ENCODE data around the gene MGAT3.

MGAT3 gene

GRCh38 chr22:39530692-39531331 lies 74.0 kb downstream of the MGAT3 start:
- Histone ChIP-seq H3K9ac (ENCODE audit: low read depth, low read length) (peak overlapping the region; percentile 22), H3K4me3 (ENCODE audit: low read length) (peak overlapping the region; percentile 12), H3K9me3 (replicated peaks; ENCODE audit: low read length) (no peaks in the 10 kb centered on the region), H3K36me3 (ENCODE audit: insufficient read depth, low read length) (peaks cover 32% of the 10 kb centered on the region), H3K27me3 (ENCODE audit: control insufficient read depth, insufficient read depth, low read length) (peaks cover 3% of the 10 kb centered on the region), H3K4me2 (ENCODE audit: low read length) (peak overlapping the region; percentile 83), H3K4me1 (ENCODE audit: control insufficient read depth, insufficient read depth, low read length) (peaks cover 40% of the 10 kb centered on the region)

- peak within 1 kb of the TSS; percentile 97 for H3K4me3 ChIP-seq (ENCODE audit: low read length)
- peak within 1 kb of the TSS; percentile 83 for H3K4me2 ChIP-seq (ENCODE audit: low read length)
- H3K4me1 ChIP-seq (ENCODE audit: control insufficient read depth, insufficient read depth, low read length): peaks cover 40% of the 10 kb centered on the region
- H3K27me3 ChIP-seq (ENCODE audit: control insufficient read depth, insufficient read depth, low read length): peaks cover 8% of the 10 kb centered on the region
- peaks cover 32% of the 10 kb centered on the region for H3K36me3 ChIP-seq (ENCODE audit: insufficient read depth, low read length)
- no peaks in the 10 kb centered on the region for H3K9me3 ChIP-seq (replicated peaks; ENCODE audit: low read length)
- peak within 1 kb of the TSS; percentile 96 for H3K9ac ChIP-seq (ENCODE audit: low read depth, low read length)
These were observed 75.6 kb downstream of the MGAT3 start, which contains the start of gene RPS19BP1 for GRCh38 chr22:39532215-39533073. Gene RPS19BP1, minus strand, starts transcription at chr22:39532748. Its CDS starts 10 bp downstream, at chr22:39532738.

GRCh38 chr22:39534092-39534506 lies 77.3 kb downstream of the MGAT3 start:
- Histone ChIP-seq H3K4me3 (ENCODE audit: low read length) (no peak overlapping the region), H3K9me3 (replicated peaks; ENCODE audit: low read length) (no peaks in the 10 kb centered on the region), H3K36me3 (ENCODE audit: insufficient read depth, low read length) (peaks cover 19% of the 10 kb centered on the region), H3K4me1 (ENCODE audit: control insufficient read depth, insufficient read depth, low read length) (peaks cover 31% of the 10 kb centered on the region), H3K9ac (ENCODE audit: low read depth, low read length) (peak overlapping the region; percentile 43), H3K27me3 (ENCODE audit: control insufficient read depth, insufficient read depth, low read length) (peaks cover 11% of the 10 kb centered on the region), H3K4me2 (ENCODE audit: low read length) (peak overlapping the region; percentile 70)

- H3K9me3 ChIP-seq (replicated peaks; ENCODE audit: low read length): no peaks in the 10 kb centered on the region
- H3K9ac ChIP-seq (ENCODE audit: low read depth, low read length): peak overlapping the region; percentile 43
- peaks cover 14% of the 10 kb centered on the region for H3K36me3 ChIP-seq (ENCODE audit: insufficient read depth, low read length)
- H3K27me3 ChIP-seq (ENCODE audit: control insufficient read depth, insufficient read depth, low read length): peaks cover 12% of the 10 kb centered on the region
- peak overlapping the region; percentile 51 for H3K4me3 ChIP-seq (ENCODE audit: low read length)
- peak overlapping the region; percentile 70 for H3K4me2 ChIP-seq (ENCODE audit: low read length)
- peaks cover 26% of the 10 kb centered on the region for H3K4me1 ChIP-seq (ENCODE audit: control insufficient read depth, insufficient read depth, low read length)
These were observed 78.0 kb downstream of the MGAT3 start for GRCh38 chr22:39534591-39535356.

DNA sequence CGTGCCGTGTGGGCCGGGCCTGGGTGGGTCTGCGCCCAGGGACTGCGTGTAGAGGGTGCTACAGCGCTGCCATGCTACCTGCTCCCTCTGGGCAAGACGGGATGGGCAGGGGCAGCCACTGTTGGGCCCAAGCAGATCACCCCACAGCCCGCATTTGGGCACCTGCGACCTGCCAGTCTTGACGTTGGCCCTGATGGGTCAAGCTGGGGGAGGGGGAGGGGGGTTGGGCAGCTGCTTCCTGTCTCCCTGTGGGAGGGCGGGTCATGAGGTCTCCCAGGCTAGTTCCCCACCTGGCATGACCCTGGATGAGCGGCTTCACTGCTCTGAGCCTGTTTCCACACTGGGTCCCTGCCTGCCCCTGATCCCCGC lies 78.5 kb downstream of the MGAT3 start:
- Histone ChIP-seq H3K4me1 (ENCODE audit: control insufficient read depth, insufficient read depth, low read length) (peaks cover 25% of the 10 kb centered on the region), H3K36me3 (ENCODE audit: insufficient read depth, low read length) (peaks cover 8% of the 10 kb centered on the region), H3K27me3 (ENCODE audit: control insufficient read depth, insufficient read depth, low read length) (peaks cover 18% of the 10 kb centered on the region), H3K4me2 (ENCODE audit: low read length) (no peak overlapping the region), H3K4me3 (ENCODE audit: low read length) (no peak overlapping the region), H3K9ac (ENCODE audit: low read depth, low read length) (no peak overlapping the region), H3K9me3 (replicated peaks; ENCODE audit: low read length) (no peaks in the 10 kb centered on the region)

GRCh38 chr22:39535831-39536449 lies 79.1 kb downstream of the MGAT3 start:
- Histone ChIP-seq H3K27me3 (ENCODE audit: control insufficient read depth, insufficient read depth, low read length) (peaks cover 18% of the 10 kb centered on the region), H3K9me3 (replicated peaks; ENCODE audit: low read length) (no peaks in the 10 kb centered on the region), H3K4me1 (ENCODE audit: control insufficient read depth, insufficient read depth, low read length) (peaks cover 20% of the 10 kb centered on the region), H3K4me2 (ENCODE audit: low read length) (no peak overlapping the region), H3K9ac (ENCODE audit: low read depth, low read length) (no peak overlapping the region), H3K36me3 (ENCODE audit: insufficient read depth, low read length) (peaks cover 4% of the 10 kb centered on the region), H3K4me3 (ENCODE audit: low read length) (no peak overlapping the region)

DNA sequence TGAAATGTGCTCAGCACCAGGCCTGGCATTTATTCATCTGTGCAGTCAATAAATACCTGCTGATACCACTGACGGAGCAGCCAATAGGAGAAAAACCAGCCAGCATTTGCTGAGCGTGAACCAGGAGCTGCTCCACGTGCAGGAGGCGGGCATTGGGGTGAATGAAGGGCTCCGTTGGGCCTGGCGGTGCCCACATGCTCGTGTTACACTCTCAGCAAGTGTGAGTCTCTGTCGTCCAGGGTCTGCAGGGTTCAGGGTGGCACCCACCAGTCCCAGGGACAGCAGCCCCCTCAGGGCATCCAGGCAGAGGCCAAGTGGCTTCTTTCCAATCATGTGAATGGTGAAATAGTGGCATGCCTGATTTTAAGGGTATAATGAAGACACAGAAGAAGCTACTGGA lies 79.9 kb downstream of the MGAT3 start:
- H3K4me2 ChIP-seq (ENCODE audit: low read length): no peak overlapping the region
- H3K9me3 ChIP-seq (replicated peaks; ENCODE audit: low read length): no peaks in the 10 kb centered on the region
- H3K27me3 ChIP-seq (ENCODE audit: control insufficient read depth, insufficient read depth, low read length): peaks cover 18% of the 10 kb centered on the region
- no peaks in the 10 kb centered on the region for H3K36me3 ChIP-seq (ENCODE audit: insufficient read depth, low read length)
- H3K4me1 ChIP-seq (ENCODE audit: control insufficient read depth, insufficient read depth, low read length): peaks cover 12% of the 10 kb centered on the region
- H3K9ac ChIP-seq (ENCODE audit: low read depth, low read length): no peak overlapping the region
- H3K4me3 ChIP-seq (ENCODE audit: low read length): no peak overlapping the region

DNA sequence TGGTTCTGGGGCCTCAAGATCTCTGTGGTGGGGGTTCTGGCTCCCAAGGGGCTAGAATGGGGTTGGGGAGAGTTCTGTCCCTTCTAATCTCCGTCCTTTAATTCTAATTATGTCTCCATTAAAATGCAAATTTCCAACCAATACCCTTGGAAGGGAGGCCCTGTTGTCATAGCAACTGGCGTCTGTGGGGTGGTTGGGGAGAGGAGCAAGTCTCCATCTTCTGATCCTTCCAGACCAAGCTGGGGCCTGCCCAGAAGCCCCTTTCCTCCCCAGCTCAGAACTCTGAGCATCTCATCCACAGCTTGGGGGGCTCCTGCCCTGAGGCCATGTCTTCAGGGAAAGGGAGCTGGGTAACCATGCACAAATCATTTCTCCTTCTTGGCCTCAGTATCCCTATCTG lies 81.2 kb downstream of the MGAT3 start:
- H3K27me3 ChIP-seq (ENCODE audit: control insufficient read depth, insufficient read depth, low read length): peaks cover 18% of the 10 kb centered on the region
- peaks cover 10% of the 10 kb centered on the region for H3K4me1 ChIP-seq (ENCODE audit: control insufficient read depth, insufficient read depth, low read length)
- H3K4me3 ChIP-seq (ENCODE audit: low read length): no peak overlapping the region
- no peaks in the 10 kb centered on the region for H3K9me3 ChIP-seq (replicated peaks; ENCODE audit: low read length)
- no peaks in the 10 kb centered on the region for H3K36me3 ChIP-seq (ENCODE audit: insufficient read depth, low read length)
- no peak overlapping the region for H3K9ac ChIP-seq (ENCODE audit: low read depth, low read length)
- H3K4me2 ChIP-seq (ENCODE audit: low read length): no peak overlapping the region

Data from skeletal muscle satellite cell (primary cell).